GM12872 (cell line): Measurements from ENCODE around the gene THEM5.

Experiments used
- CTCF ChIP-seq: IDR thresholded peaks from 3 replicates; pipeline ENCODE4 v1.5.1; 2011; ENCODE audit warnings: low read depth, mild to moderate bottlenecking, low read length, moderate library complexity; ENCODE audit not compliant: insufficient read depth

The THEM5 gene

GRCh38 chr1:151853411-151853943 lies at the start of gene THEM5:
Gene THEM5, minus strand, starts transcription at chr1:151853712. Its CDS starts 147 bp downstream, at chr1:151853565.
- no peak for TF ChIP-seq CTCF

GRCh38 chr1:151902858-151903257 lies 49.3 kb upstream of the THEM5 start:
- no peak for TF ChIP-seq CTCF

- no peak for TF ChIP-seq CTCF
Observed at GRCh38 chr1:151898519-151898991, 45.0 kb upstream of the THEM5 start.

- TF ChIP-seq CTCF: no peak
Observed at GRCh38 chr1:151897991-151898431, 44.5 kb upstream of the THEM5 start.

- no peak for TF ChIP-seq CTCF
Observed at GRCh38 chr1:151893176-151893924, 39.8 kb upstream of the THEM5 start.

- TF ChIP-seq CTCF: no peak
Observed at GRCh38 chr1:151892190-151892589, 38.7 kb upstream of the THEM5 start.

- TF ChIP-seq CTCF: no peak
Observed at GRCh38 chr1:151891512-151891911, 38.0 kb upstream of the THEM5 start.
